BLaER1 treated with 17β-estradiol and CSF1 and Interleukin-3, amounts not matched to agents 10 nM and 100 nM (cell line): Measurements from ENCODE around the gene TRIM62.
A peak's percentile ranks its signal among the peaks of the same experiment; 100 is the strongest.

Source experiments
- H3K27ac ChIP-seq, 11 experiments: shearing (Covaris generic); formaldehyde crosslinking; 2 replicates each; pipeline ENCODE4 v1.8.1; 2022
- H3K27me3 ChIP-seq, 11 experiments: shearing (Covaris generic); formaldehyde crosslinking; 2 replicates each; pipeline ENCODE4 v1.8.1; 2022
- H3K36me3 ChIP-seq, 11 experiments: shearing (Covaris generic); formaldehyde crosslinking; 2 replicates each; pipeline ENCODE4 v1.8.1; 2022
- H3K4me1 ChIP-seq, 10 experiments: shearing (Covaris generic); formaldehyde crosslinking; 2 replicates each; pipeline ENCODE4 v1.8.1; 2022
- H3K4me2 ChIP-seq, 11 experiments: shearing (Covaris generic); formaldehyde crosslinking; 2 replicates each; pipeline ENCODE4 v1.8.1; 2022
- H3K4me3 ChIP-seq, 10 experiments: shearing (Covaris generic); formaldehyde crosslinking; 2 replicates each; pipeline ENCODE4 v1.8.1; 2022
- H3K9ac ChIP-seq, 11 experiments: shearing (Covaris generic); formaldehyde crosslinking; 2 replicates each; pipeline ENCODE4 v1.8.1; 2022
- H3K9me3 ChIP-seq, 11 experiments: shearing (Covaris generic); formaldehyde crosslinking; replicated peaks in 1 of 11; 2 replicates each; pipeline ENCODE4 v1.8.1; 2022
- H4K20me1 ChIP-seq, 11 experiments: shearing (Covaris generic); formaldehyde crosslinking; 2 replicates each; pipeline ENCODE4 v1.8.1; 2022
- Cebpa-rat ChIP-seq, 11 experiments: shearing (Covaris generic); IDR thresholded peaks; 2 replicates each; pipeline ENCODE4 v1.8.1; 2022

Gene TRIM62

DNA sequence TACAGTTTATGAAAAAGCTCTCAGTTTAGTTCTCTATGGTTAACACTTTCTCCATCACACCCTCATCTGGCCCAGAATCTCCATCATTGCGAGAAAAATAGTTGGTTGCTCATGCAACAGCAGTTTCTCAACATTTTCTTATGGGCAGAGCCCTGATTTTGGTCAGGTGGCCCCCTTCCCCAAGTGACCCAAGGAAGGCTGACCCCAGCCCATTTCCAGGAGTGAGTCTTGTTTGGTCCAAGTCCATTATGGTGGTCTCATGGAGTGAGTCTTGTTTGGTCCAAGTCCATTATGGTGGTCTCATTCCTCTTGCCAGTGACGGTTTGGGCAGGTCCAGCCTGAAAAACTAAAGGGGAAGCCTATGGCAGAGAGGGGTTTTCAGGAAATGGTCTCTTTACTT, 1.5 kb upstream of the TRIM62 start:
- no peak for TF ChIP-seq Cebpa-rat (IDR thresholded peaks at IDR 0.05)
- Histone ChIP-seq H3K27ac (no peak overlapping the region), H3K9me3 (no peaks in the 10 kb centered on the region), H3K4me3 (no peak overlapping the region), H3K27me3 (no peaks in the 10 kb centered on the region), H3K4me2 (peak overlapping the region in 7 of 11 experiments; percentile 99 to 100 (median 100); a peak in 8 of 22 replicates), H4K20me1 (peaks cover 0 to 29% (median 17%) of the 10 kb centered on the region in 11 experiments; a peak in 17 of 22 replicates), H3K4me1 (peaks cover 17 to 30% (median 21%) of the 10 kb centered on the region in 10 experiments), H3K9ac (no peak overlapping the region), H3K36me3 (peaks cover 0 to 7% (median 0%) of the 10 kb centered on the region in 11 experiments; a peak in 1 of 22 replicates)

DNA sequence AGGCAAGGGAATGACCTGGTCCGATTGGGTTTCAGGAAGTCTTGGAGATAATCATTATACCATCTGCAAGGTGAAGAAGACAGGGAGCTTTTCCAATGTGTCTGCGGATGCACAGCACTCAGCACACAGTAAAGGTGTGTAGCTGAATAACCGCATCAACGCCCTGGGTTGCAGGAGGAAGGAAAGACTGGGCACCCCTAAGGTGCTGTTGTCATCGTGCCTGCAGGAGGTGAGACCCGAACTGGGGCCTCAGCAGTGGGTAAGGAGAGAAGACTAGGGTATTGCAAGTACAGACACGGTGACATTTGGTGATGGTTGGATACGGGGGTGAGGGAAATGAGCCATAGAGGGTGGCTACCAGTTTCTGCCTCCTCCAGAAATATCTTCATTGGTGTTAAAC, 1.1 kb upstream of the TRIM62 start:
- peaks cover 16 to 30% (median 20%) of the 10 kb centered on the region in 10 experiments for H3K4me1 ChIP-seq
- H3K27me3 ChIP-seq, result no peaks in the 10 kb centered on the region
- peaks cover 0 to 33% (median 21%) of the 10 kb centered on the region in 11 experiments; a peak in 17 of 22 replicates for H4K20me1 ChIP-seq
- H3K9ac ChIP-seq, result no peak overlapping the region
- no peaks in the 10 kb centered on the region for H3K9me3 ChIP-seq
- TF ChIP-seq Cebpa-rat (IDR thresholded peaks at IDR 0.05), result no peak
- peaks cover 0 to 10% (median 0%) of the 10 kb centered on the region in 11 experiments; a peak in 1 of 22 replicates for H3K36me3 ChIP-seq
- H3K4me3 ChIP-seq, result no peak overlapping the region
- no peak overlapping the region for H3K27ac ChIP-seq
- H3K4me2 ChIP-seq, result peak overlapping the region in 10 of 11 experiments; percentile 96 to 100 (median 100); a peak in 20 of 22 replicates

DNA sequence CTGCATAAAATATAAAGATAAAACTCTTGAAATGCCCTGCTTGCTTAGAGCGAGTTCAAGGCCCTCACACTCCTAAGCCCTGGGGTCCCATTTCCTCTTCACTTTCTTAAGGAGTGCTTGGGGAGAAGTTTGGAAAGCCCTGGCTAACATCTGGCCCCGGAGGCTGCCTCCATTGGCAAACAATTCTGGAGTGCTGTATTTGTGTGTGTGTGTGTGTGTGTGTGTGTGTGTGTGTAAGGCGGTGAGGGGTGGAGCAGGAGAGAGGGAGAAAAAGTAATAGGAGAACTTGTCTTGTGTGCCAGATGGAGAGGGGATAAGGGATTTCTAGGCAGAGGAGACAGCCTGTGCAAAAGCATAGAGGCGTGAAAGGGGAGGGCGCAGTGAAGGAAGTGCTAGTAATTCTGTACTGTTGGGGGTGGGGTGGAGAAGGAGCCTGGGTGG, 578 bp upstream of the TRIM62 start:
- no peaks in the 10 kb centered on the region for H3K9me3 ChIP-seq
- no peak for TF ChIP-seq Cebpa-rat (IDR thresholded peaks at IDR 0.05)
- peak overlapping the region in 5 of 11 experiments; percentile 26 to 71 (median 46); a peak in 4 of 22 replicates for H3K27ac ChIP-seq
- peak overlapping the region; percentile 87 to 100 (median 99) for H3K4me2 ChIP-seq
- peaks cover 0 to 38% (median 25%) of the 10 kb centered on the region in 11 experiments; a peak in 17 of 22 replicates for H4K20me1 ChIP-seq
- peak overlapping the region; percentile 44 to 80 (median 76); a peak in 14 of 22 replicates for H3K9ac ChIP-seq
- no peaks in the 10 kb centered on the region for H3K27me3 ChIP-seq
- H3K4me1 ChIP-seq, result peaks cover 16 to 30% (median 20%) of the 10 kb centered on the region in 10 experiments
- H3K36me3 ChIP-seq, result peaks cover 0 to 10% (median 0%) of the 10 kb centered on the region in 11 experiments; a peak in 1 of 22 replicates
- peak overlapping the region; percentile 63 to 80 (median 71) for H3K4me3 ChIP-seq

DNA sequence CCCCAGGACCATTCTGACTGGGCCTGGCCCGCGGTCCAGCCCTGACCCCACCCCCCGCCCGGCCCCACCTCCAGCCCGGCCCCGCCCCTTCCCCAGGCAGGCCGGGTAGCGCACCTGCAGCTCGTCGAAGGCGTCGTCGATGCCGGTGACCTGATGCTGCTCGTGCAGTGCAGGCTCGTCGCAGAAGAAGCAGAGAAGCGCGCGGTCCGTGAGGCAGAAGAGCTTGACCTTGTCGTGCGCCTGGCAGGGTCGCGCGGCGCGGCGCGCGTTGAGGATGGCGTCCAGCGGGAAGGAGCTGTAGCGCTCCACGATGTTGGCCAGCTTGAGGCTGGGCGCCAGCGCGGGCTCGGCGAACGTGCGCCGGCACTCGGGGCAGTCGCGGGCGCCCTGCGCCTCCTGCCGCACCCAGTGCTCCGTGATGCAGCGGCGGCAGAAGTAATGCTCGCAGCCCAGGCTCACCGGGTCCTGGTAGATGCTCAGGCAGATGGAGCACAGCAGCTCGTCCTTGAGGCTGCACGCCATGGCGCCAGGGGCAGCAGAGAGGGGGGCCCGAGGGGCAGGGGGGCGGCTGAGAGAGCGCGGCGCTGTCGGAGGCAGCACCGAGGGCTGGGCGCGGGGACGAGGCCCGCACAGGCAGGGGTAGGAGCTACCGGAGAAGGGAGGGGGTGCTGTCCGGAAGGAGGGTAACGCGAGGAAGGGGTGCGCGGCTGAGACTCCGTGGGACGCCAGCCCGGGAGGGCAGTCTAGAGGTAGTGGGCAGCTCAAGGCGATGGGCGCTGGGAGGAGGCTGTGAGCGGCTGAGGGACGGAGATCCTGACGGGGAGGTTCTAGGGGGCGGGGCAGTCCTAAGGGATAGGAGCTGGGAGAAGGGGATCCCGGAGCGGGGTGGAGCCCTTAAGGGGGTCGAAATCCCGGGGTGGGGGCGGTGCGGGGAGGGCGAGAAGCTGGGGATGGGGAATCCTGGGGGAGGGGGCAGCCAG, 642 bp downstream of the TRIM62 start:
- peak overlapping the region in 8 of 11 experiments; percentile 26 to 71 (median 53); a peak in 16 of 22 replicates for H3K27ac ChIP-seq

DNA sequence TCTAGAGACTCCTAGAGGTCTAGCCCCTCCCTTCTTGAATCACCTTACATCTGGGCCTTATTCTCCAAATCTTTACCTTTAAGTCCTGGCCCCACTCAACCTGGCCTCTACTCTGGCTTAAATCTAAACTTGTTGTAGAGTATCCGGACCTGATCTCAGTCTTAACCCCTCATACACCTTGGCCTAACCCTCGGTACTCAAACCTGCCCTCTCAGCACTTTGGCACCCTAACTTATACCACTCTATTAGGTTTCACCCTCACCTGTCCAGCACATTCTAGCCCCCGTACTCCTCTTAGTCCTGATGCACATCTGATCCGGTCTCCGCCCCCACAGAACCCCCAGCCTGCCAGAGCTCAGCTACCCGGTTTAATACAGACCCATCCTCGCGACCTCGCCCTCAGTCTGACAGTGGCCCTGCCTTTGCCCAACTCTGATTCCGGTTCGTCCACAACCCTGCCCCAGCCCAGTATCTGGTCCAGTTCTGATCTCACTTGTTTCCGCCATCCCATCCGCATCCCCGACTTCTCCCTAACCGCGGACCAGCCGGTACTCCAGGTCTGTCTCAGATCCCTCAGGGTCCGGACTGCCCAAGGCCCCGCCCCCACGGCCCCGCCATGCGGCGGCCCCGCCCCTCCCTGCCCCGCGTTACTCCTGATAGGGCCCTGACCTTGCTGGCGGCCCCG, 1.5 kb downstream of the TRIM62 start:
- peak overlapping the region; percentile 46 to 73 (median 59); a peak in 19 of 20 replicates for H3K4me3 ChIP-seq

More for the DNA sequence above, 642 bp downstream of the TRIM62 start:
- TF ChIP-seq Cebpa-rat (IDR thresholded peaks at IDR 0.05), result no peak
- Histone ChIP-seq H3K4me2 (peak overlapping the region; percentile 87 to 100 (median 99)), H4K20me1 (peaks cover 0 to 50% (median 25%) of the 10 kb centered on the region in 11 experiments; a peak in 17 of 22 replicates), H3K9me3 (no peaks in the 10 kb centered on the region), H3K27me3 (no peaks in the 10 kb centered on the region), H3K4me1 (peaks cover 16 to 30% (median 20%) of the 10 kb centered on the region in 10 experiments), H3K36me3 (peaks cover 0 to 10% (median 2%) of the 10 kb centered on the region in 11 experiments; a peak in 6 of 22 replicates), H3K9ac (peak overlapping the region; percentile 47 to 80 (median 76); a peak in 21 of 22 replicates), H3K4me3 (peak overlapping the region; percentile 63 to 80 (median 71))

DNA sequence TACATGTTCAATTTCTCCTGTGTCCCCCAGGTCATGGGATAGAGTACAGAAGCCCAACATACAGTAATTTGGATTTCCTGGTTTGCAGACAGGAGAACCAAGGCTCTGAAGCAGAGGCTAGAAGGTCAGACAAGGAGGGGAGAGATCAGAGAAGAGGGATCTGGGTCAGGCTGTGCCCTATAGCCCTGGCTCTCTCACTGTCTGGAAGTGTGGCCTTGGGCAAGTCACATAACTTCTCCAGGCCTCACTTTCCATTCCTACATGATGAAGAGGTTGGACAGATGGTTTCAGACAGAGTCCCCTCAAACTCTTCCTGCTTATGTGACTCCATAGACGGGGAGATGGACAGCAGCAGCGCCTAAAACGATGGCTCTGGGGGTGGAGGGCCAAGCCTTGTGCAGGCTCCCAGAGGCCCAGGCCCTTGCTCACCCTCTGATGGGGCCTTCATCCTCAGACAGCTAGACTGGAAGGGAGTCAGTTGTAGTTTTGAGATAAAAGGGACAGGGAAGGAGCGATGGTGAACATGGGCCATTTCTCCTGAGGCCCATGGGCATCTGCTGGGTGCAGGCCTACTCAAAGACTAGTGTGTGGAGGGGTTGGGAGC, 2.9 kb downstream of the TRIM62 start:
- H3K27me3 ChIP-seq, result no peaks in the 10 kb centered on the region
- no peak overlapping the region for H3K4me3 ChIP-seq
- H3K36me3 ChIP-seq, result peaks cover 0 to 20% (median 5%) of the 10 kb centered on the region in 11 experiments; a peak in 12 of 22 replicates
- no peak overlapping the region for H3K4me2 ChIP-seq
- H3K9me3 ChIP-seq, result no peaks in the 10 kb centered on the region
- H3K4me1 ChIP-seq, result peaks cover 16 to 30% (median 20%) of the 10 kb centered on the region in 10 experiments
- no peak for TF ChIP-seq Cebpa-rat (IDR thresholded peaks at IDR 0.05)
- peaks cover 0 to 52% (median 25%) of the 10 kb centered on the region in 11 experiments; a peak in 17 of 22 replicates for H4K20me1 ChIP-seq
- H3K27ac ChIP-seq, result no peak overlapping the region
- H3K9ac ChIP-seq, result no peak overlapping the region

More for the DNA sequence above, 1.5 kb downstream of the TRIM62 start:
- Histone ChIP-seq H3K36me3 (peaks cover 0 to 17% (median 3%) of the 10 kb centered on the region in 11 experiments; a peak in 11 of 22 replicates), H3K4me2 (peak overlapping the region; percentile 83 to 100 (median 92)), H3K4me1 (peaks cover 16 to 30% (median 20%) of the 10 kb centered on the region in 10 experiments), H3K9ac (peak overlapping the region in 8 of 11 experiments; percentile 4 to 69 (median 42); a peak in 10 of 22 replicates), H4K20me1 (peaks cover 0 to 52% (median 25%) of the 10 kb centered on the region in 11 experiments; a peak in 17 of 22 replicates), H3K27me3 (no peaks in the 10 kb centered on the region), H3K9me3 (no peaks in the 10 kb centered on the region), H3K27ac (no peak overlapping the region)
- no peak for TF ChIP-seq Cebpa-rat (IDR thresholded peaks at IDR 0.05)

DNA sequence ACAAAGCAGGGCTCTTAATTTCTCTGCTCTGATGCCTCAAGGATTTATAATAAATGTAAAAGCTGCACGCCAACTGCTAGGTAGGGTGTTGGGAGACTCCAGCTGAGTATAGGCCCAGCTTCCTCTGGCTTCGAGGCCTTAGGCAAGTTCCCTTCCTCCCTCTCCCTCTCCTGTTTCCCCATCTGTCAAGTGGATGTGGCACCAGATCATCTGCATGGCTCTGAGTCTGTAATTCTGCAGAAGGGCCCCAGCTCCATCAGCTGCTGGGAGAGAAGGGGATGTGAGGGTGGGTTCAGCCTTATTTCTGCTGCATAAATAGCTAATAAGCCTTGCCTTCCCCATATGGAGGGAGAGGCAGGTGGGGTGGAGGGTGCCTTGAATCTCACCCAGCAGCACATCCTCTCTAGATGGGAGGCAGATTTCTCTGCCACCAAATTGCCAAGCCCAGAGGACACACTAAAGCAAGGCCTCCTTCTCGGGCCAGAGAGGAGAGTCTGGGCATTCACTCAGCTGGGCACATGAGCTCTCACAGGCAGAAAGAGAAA, 3.8 kb downstream of the TRIM62 start:
- H3K9me3 ChIP-seq, result no peaks in the 10 kb centered on the region
- H3K27me3 ChIP-seq, result no peaks in the 10 kb centered on the region
- H3K9ac ChIP-seq, result no peak overlapping the region
- no peak for TF ChIP-seq Cebpa-rat (IDR thresholded peaks at IDR 0.05)
- H3K36me3 ChIP-seq, result peaks cover 0 to 20% (median 5%) of the 10 kb centered on the region in 11 experiments; a peak in 12 of 22 replicates
- no peak overlapping the region for H3K4me3 ChIP-seq
- peaks cover 16 to 28% (median 19%) of the 10 kb centered on the region in 10 experiments for H3K4me1 ChIP-seq
- no peak overlapping the region for H3K27ac ChIP-seq
- H3K4me2 ChIP-seq, result no peak overlapping the region; a peak in 1 of 22 replicates
- H4K20me1 ChIP-seq, result peaks cover 0 to 52% (median 25%) of the 10 kb centered on the region in 11 experiments; a peak in 17 of 22 replicates
